ENCODE data around the gene RTL3.

DNA sequence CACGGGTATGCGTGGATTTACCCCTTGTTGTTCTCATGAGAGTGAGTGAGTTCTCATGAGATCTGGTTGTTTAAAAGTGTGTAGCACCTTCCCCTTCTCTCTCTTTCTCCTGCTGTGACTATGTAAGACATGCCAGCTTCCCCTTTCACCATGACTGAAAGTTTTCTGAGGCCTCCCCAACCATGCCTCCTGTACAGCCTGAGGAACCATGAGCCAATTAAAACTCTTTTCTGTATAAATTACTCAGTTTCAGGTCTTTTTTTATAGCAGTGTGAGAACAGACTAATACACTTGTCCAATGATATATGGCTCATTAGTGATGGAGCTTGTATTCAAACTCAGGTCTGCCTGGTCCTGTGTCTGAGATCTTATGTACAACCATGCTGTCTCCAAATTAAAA is 28.5 kb upstream of the RTL3 start:
- TF ChIP-seq CTCF (tag by site-specific recombination; IDR thresholded peaks at IDR 0.05) (no peak), ZEB2 (tag by site-specific recombination; IDR thresholded peaks at IDR 0.05) (no peak), ZNF121 (tag by site-specific recombination; IDR thresholded peaks at IDR 0.05) (no peak), ZNF561 (tag by site-specific recombination; IDR thresholded peaks at IDR 0.05; ENCODE audit: borderline replicate concordance) (no peak), ZNF701 (tag by site-specific recombination; IDR thresholded peaks at IDR 0.05) (no peak), TRIM28 (IDR thresholded peaks at IDR 0.05; ENCODE audit: borderline replicate concordance, low read length) (no peak), KLF9 (tag by site-specific recombination; IDR thresholded peaks at IDR 0.05; ENCODE audit: low read depth) (no peak), ZNF274 (IDR thresholded peaks at IDR 0.05; ENCODE audit: low read length) (no peak), ZNF274 (tag by site-specific recombination; IDR thresholded peaks at IDR 0.05; ENCODE audit: borderline replicate concordance) (no peak), ZNF423 (tag by site-specific recombination; IDR thresholded peaks at IDR 0.05) (no peak), ZNF791 (tag by site-specific recombination; IDR thresholded peaks at IDR 0.05) (no peak), PATZ1 (tag by site-specific recombination; IDR thresholded peaks at IDR 0.05) (no peak), ZNF600 (tag by site-specific recombination; IDR thresholded peaks at IDR 0.05) (no peak)
- TF ChIP-seq, protein P1, sequence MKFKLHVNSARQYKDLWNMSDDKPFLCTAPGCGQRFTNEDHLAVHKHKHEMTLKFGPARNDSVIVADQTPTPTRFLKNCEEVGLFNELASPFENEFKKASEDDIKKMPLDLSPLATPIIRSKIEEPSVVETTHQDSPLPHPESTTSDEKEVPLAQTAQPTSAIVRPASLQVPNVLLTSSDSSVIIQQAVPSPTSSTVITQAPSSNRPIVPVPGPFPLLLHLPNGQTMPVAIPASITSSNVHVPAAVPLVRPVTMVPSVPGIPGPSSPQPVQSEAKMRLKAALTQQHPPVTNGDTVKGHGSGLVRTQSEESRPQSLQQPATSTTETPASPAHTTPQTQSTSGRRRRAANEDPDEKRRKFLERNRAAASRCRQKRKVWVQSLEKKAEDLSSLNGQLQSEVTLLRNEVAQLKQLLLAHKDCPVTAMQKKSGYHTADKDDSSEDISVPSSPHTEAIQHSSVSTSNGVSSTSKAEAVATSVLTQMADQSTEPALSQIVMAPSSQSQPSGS (tag by site-specific recombination; IDR thresholded peaks at IDR 0.05; ENCODE audit: low read depth): no peak

Data from HEK293 (cell line).